ENCODE data around the gene DDIAS. TPM values are rescaled to one million over a fixed set of nuclear protein-coding genes. Genes with fewer than 3 reads are reported as not detected.
A peak's percentile ranks its signal among the peaks of the same experiment; 100 is the strongest.
"Not testable (repeated sequence)": the region's sequence is repeated elsewhere in the genome, so short reads cannot be mapped to it uniquely, and the experiment has no call there.

Gene DDIAS
- total and polyA plus RNA-seq, 4 donors: 0.71 to 2.8 (median 1.4) TPM

DNA sequence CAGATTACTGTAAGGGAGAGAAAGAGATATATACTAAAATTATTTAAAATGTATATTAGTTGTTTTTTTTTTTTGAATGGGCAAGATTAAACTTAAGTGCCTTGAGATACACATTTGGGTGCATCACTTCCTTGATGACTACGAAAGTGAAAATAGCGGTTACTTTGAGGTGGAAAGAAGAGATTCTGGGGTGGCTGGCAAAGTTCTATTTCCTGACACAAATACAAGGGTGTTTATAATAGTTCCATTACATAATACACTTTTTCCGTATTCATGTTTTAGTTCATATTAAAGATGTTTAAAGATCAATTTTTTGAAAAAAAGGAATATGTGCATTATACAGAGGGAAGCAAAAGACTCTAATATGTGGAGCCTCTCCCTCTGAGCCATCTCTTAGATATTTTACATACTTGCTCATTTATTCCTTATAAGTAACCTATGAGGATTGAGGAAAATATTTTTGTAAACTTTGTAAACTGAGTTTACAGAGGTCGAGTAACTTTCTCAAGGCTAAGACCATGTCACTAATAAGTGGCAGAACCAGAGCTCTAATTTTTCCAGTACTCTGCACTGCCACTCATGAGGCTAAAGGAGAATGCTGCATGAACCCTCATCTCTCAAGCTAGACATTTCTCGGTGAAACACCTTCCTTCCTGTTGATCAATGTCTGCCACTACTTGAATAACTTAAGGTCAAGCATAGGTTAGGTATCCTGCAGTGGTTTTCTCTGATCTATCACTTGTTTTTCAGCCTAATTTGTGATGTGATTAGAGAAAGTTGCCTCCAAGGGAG is 58.6 kb downstream of the DDIAS start:
- Histone ChIP-seq H3K36me3 (ENCODE audit: control insufficient read depth in 4 of 4, insufficient read depth in 4 of 4, low read length in 4 of 4) (no peaks in the 10 kb centered on the region), H3K27ac (ENCODE audit: low read depth in 1 of 2, low read length in 1 of 2) (no peak overlapping the region), H3K4me1 (ENCODE audit: control insufficient read depth in 5 of 5, insufficient read depth in 5 of 5, low read length in 5 of 5) (peaks cover 0 to 7% (median 0%) of the 10 kb centered on the region in 5 donors), H3K9me3 (ENCODE audit: control insufficient read depth in 4 of 4, insufficient read depth in 3 of 4, low read length in 3 of 4) (peaks cover 0 to 3% (median 0%) of the 10 kb centered on the region in 4 donors), H3K9ac (ENCODE audit: insufficient read depth in 1 of 2, low read length in 2 of 2) (no peak overlapping the region), H3K27me3 (ENCODE audit: control insufficient read depth in 3 of 3, insufficient read depth in 3 of 3, low read length in 2 of 3) (no peaks in the 10 kb centered on the region), H3K4me3 (no peak overlapping the region)
- 56 to 66% methylated on average over 5 of the region's 5 CpGs for WGBS, 2 donors
- DNase-seq: no peak
- no peak for ATAC-seq (ENCODE audit: insufficient read depth, low FRiP score)
- no peak for TF ChIP-seq CTCF (IDR thresholded peaks at IDR 0.05; ENCODE audit: control extremely low read depth, extremely low read depth)

DNA sequence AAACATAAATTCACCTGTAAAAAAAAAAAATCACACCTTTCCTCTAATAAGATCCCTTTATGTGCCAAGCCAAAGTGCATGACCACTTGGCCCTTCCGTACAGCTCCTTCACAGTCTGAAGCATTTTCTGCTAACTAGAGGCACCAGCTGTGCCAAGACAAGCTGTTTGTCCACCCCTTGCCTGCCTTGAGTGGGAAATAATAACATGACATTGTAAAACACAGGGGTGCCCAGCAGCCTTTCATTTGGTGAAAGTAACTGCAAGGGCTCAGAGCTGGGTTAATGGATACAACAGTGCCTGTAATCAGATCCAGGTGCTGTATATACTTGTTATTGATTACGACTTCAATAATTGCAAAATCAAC is 59.2 kb downstream of the DDIAS start:
- TF ChIP-seq CTCF (IDR thresholded peaks at IDR 0.05; ENCODE audit: control extremely low read depth, extremely low read depth): no peak
- Histone ChIP-seq H3K27me3 (ENCODE audit: control insufficient read depth in 3 of 3, insufficient read depth in 3 of 3, low read length in 2 of 3) (no peaks in the 10 kb centered on the region), H3K36me3 (ENCODE audit: control insufficient read depth in 4 of 4, insufficient read depth in 4 of 4, low read length in 4 of 4) (no peaks in the 10 kb centered on the region), H3K9me3 (ENCODE audit: control insufficient read depth in 4 of 4, insufficient read depth in 3 of 4, low read length in 3 of 4) (peaks cover 0 to 3% (median 0%) of the 10 kb centered on the region in 4 donors), H3K27ac (ENCODE audit: low read depth in 1 of 2, low read length in 1 of 2) (no peak overlapping the region), H3K4me1 (ENCODE audit: control insufficient read depth in 5 of 5, insufficient read depth in 5 of 5, low read length in 5 of 5) (peaks cover 0 to 4% (median 0%) of the 10 kb centered on the region in 5 donors), H3K4me3 (no peak overlapping the region), H3K9ac (ENCODE audit: insufficient read depth in 1 of 2, low read length in 2 of 2) (no peak overlapping the region)
- WGBS, 2 donors: 77 to 83% methylated on average over 2 of the region's 2 CpGs
- ATAC-seq (ENCODE audit: insufficient read depth, low FRiP score) (no peak), DNase-seq (peak in 1 of 3 donors; percentile 13)

DNA sequence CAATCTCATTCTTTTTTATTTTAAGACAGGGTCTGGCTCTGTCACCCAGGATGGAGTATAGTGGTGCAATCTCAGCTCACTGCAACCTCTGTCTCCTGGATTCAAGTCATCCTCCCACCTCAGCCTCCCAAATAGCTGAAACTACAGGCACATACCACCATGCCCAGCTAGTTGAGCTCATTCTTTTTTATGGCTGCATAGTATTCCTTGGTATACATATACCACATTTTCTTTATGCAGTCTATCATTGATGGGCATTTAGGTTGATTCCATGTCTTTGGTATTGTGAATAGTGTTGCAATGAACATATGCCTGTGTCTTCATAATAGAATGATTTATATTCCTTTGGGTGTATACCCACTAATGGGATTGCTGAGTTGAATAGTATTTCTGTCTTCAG is 60.5 kb downstream of the DDIAS start:
- H3K27me3 ChIP-seq (ENCODE audit: control insufficient read depth in 3 of 3, insufficient read depth in 3 of 3, low read length in 2 of 3); H3K9ac ChIP-seq (ENCODE audit: insufficient read depth in 1 of 2, low read length in 2 of 2); ATAC-seq (ENCODE audit: insufficient read depth, low FRiP score); DNase-seq; H3K9me3 ChIP-seq (ENCODE audit: control insufficient read depth in 4 of 4, insufficient read depth in 3 of 4, low read length in 3 of 4); H3K4me1 ChIP-seq (ENCODE audit: control insufficient read depth in 5 of 5, insufficient read depth in 5 of 5, low read length in 5 of 5); H3K4me3 ChIP-seq; H3K27ac ChIP-seq (ENCODE audit: low read depth in 1 of 2, low read length in 1 of 2); H3K36me3 ChIP-seq (ENCODE audit: control insufficient read depth in 4 of 4, insufficient read depth in 4 of 4, low read length in 4 of 4): not testable (repeated sequence)

DNA sequence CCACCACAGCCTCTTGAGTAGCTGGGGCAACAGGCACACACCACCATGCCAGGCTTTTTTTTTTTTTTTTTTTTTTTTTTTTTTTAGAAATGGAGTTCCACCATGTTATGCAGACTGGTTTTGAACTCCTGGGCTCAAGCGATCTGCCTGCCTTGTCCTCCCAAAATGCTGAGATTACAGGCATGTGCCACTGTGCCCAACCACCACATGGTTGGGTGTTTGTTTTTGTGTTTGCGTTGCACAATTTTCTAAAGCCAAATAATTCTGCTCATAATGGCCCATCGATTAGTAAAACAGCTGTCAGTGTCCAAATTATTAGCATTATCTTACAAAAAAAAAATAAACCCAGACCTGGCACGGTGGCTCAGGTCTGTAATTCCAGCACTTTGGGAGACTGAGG is 65.8 kb downstream of the DDIAS start:
- Histone ChIP-seq H3K4me1 (ENCODE audit: control insufficient read depth in 5 of 5, insufficient read depth in 5 of 5, low read length in 5 of 5) (no peaks in the 10 kb centered on the region), H3K36me3 (ENCODE audit: control insufficient read depth in 4 of 4, insufficient read depth in 4 of 4, low read length in 4 of 4) (no peaks in the 10 kb centered on the region), H3K4me3 (no peak overlapping the region), H3K9me3 (ENCODE audit: control insufficient read depth in 4 of 4, insufficient read depth in 3 of 4, low read length in 3 of 4) (no peaks in the 10 kb centered on the region), H3K27ac (ENCODE audit: low read depth in 1 of 2, low read length in 1 of 2) (no peak overlapping the region), H3K9ac (ENCODE audit: insufficient read depth in 1 of 2, low read length in 2 of 2) (no peak overlapping the region), H3K27me3 (ENCODE audit: control insufficient read depth in 3 of 3, insufficient read depth in 3 of 3, low read length in 2 of 3) (no peaks in the 10 kb centered on the region)
- no peak for ATAC-seq (ENCODE audit: insufficient read depth, low FRiP score)
- WGBS, 2 donors: 87 to 92% methylated on average over 4 of the region's 4 CpGs
- no peak for DNase-seq
- no peak for TF ChIP-seq CTCF (IDR thresholded peaks at IDR 0.05; ENCODE audit: control extremely low read depth, extremely low read depth)

Measured in lung (tissue), 12 donors.